ENCODE measurements around the gene CDC42BPA. TPM values are rescaled to one million over a fixed set of nuclear protein-coding genes. Genes with fewer than 3 reads are reported as not detected.

The CDC42BPA gene
- total RNA-seq, 4 donors from 2014 or later: 33.3 to 92.7 (median 39.9) TPM

GRCh38 chr1:227273557-227273956 lies 44.7 kb downstream of the CDC42BPA start:
- DNase-seq (ENCODE audit: low spot score) (no peak), ATAC-seq (ENCODE audit: low FRiP score) (no peak)
- no peak for TF ChIP-seq CTCF (IDR thresholded peaks at IDR 0.05)

DNA sequence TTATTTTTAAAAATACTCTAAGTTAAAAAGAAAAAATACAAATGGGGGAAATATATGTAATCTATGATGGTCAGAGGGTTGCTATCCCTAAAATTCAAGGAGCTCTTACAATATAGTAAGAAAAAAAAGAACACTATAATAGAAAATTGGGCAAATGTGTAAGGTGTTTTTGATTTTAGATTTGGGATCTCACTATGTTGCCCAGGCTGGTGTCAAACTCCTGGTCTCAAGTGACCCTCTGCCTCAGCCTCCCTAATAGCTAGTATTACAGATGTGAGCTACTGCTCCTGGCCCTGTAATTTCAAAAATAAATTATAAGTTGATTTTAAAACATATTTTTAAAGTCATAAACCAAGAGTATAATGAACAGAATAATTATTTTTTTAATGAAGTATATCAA lies 45.9 kb downstream of the CDC42BPA start:
- no peak for DNase-seq (ENCODE audit: low spot score)
- ATAC-seq (ENCODE audit: low FRiP score): no peak
- TF ChIP-seq CTCF (IDR thresholded peaks at IDR 0.05): no peak

DNA sequence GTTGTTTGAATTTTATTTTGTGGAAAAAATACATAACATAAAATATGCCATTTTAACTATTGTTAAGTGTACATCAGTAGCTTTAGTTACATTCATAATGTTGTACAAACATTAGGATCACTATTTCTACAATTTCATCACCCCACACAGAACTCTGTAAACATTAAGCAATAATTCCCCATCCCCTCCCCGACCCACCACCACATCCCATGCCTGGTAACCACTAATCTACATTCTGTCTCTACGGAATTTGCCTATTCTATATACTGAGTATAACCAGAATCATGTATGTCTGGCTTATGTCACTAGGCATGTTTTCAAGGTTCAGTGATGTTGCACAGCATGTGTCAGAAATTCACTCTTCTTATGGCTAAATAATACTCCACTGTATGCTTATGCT lies 47.7 kb downstream of the CDC42BPA start:
- DNase-seq (ENCODE audit: low spot score) (no peak), ATAC-seq (ENCODE audit: low FRiP score) (no peak)
- no peak for TF ChIP-seq CTCF (IDR thresholded peaks at IDR 0.05)

DNA sequence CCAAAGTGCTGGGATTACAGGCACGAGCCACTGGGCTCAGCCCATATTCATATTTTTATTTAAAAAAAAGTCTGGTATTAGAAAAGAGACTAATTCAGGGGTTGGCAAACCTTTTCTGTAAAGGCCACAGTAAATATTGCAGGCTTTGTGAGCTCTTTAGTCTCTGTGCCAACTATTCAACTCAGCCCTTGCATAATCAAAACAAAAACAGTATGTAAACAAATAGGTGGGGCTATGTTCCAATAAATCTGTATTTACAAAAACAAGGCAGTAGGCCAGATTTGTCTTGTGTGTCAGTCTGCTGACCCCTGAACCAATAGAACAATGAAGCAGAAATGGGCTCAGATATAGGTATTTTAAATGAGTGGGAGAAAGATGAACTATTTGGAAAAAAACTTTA lies 49.3 kb downstream of the CDC42BPA start:
- TF ChIP-seq CTCF (IDR thresholded peaks at IDR 0.05): no peak
- DNase-seq (ENCODE audit: low spot score): no peak
- ATAC-seq (ENCODE audit: low FRiP score): no peak

DNA sequence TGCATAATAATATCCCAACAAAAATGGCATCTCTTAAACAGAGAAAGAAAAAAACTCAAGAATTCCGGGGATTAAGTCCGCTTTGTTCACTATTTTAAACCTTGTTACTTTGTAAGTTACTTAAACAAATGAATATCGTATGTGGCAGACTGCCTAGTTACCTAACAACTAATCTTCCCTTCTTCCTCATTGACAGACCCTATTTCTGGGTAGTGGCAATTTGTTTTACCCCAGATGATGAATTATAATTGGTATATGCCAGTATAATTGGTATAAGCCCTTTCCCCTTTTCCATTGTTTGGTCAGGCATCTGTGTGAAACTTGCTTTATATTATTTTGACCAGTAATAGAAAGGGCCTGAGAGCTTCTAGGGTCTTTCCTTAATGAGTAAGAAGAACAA lies 52.4 kb downstream of the CDC42BPA start:
- no peak for ATAC-seq (ENCODE audit: low FRiP score)
- no peak for DNase-seq (ENCODE audit: low spot score)
- no peak for TF ChIP-seq CTCF (IDR thresholded peaks at IDR 0.05)

DNA sequence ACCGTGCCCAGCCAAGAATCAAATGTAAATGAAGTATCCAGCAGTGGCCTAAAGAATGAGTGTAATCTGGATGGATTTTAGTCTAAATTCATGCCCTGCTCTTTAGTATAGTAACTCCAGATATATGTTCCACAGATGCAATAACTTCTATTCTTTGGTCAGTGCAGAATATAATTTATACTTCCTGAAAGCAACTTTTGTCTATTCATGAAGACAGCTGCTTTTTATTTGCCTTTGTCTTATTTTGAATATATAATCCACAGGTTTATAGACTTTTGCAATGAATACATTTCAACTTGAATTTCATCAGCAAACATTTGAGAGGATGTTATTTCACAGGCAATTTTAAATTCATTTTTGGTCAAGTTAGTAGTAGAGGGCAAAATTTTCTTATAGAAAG lies 54.4 kb downstream of the CDC42BPA start:
- DNase-seq (ENCODE audit: low spot score): no peak
- no peak for TF ChIP-seq CTCF (IDR thresholded peaks at IDR 0.05)
- ATAC-seq (ENCODE audit: low FRiP score): no peak

DNA sequence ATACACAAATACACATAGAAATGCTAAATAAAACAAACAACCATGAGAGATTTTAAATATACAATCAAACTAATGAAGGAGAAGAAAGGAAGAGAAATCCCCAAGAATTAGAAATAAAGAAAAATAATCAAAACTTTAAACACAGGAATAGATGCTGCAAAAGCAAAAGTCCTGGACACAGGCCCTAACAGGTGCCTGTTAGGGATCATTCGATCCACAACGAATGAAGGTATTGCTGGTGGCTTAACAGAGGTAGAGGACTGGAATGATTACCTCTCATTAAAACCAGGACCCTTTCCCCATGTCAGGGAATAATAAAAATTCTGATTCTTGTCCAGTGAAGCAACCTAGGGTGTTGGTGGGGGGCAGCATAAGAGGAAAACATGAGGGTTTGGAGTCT lies 56.8 kb downstream of the CDC42BPA start:
- DNase-seq (ENCODE audit: low spot score) (no peak), ATAC-seq (ENCODE audit: low FRiP score) (no peak)
- TF ChIP-seq CTCF (IDR thresholded peaks at IDR 0.05): no peak

Measured in omental fat pad (tissue), 4 donors.